HG03342 (cell line): ENCODE measurements around the gene DCAF15.
"Not testable (repeated sequence)": the region's sequence is repeated elsewhere in the genome, so short reads cannot be mapped to it uniquely, and the experiment has no call there.

Source experiments
- ATAC-seq: cut with Tn5 transposase; IDR thresholded peaks from one replicate; pipeline ENCODE4 v1.9.1; 2021; ENCODE audit warnings: mild to moderate bottlenecking, moderate library complexity; ENCODE audit not compliant: unreplicated experiment

DCAF15 gene

GRCh38 chr19:13959141-13959961 is 7.0 kb downstream of the DCAF15 start:
- no peak for ATAC-seq

- ATAC-seq, result no peak
These were observed 7.9 kb downstream of the DCAF15 start for GRCh38 chr19:13959962-13960862.

- ATAC-seq, result no peak
These were observed 8.8 kb downstream of the DCAF15 start for GRCh38 chr19:13960863-13961784.

GRCh38 chr19:13961826-13962698 is 9.8 kb downstream of the DCAF15 start:
- no peak for ATAC-seq

GRCh38 chr19:13962699-13963602 is 10.6 kb downstream of the DCAF15 start:
- no peak for ATAC-seq

GRCh38 chr19:13963603-13964105 is 11.3 kb downstream of the DCAF15 start:
- no peak for ATAC-seq

- ATAC-seq, result no peak
These were observed 12.5 kb downstream of the DCAF15 start for GRCh38 chr19:13964776-13965175.

- ATAC-seq, result no peak
These were observed 13.1 kb downstream of the DCAF15 start for GRCh38 chr19:13965377-13965896.

- ATAC-seq, result no peak
These were observed 13.8 kb downstream of the DCAF15 start for GRCh38 chr19:13965926-13966683.

- ATAC-seq, result no peak
These were observed 14.4 kb downstream of the DCAF15 start for GRCh38 chr19:13966684-13967128.

GRCh38 chr19:13967206-13967605 is 14.9 kb downstream of the DCAF15 start:
- ATAC-seq, result not testable (repeated sequence)

- no peak for ATAC-seq
These were observed 16.1 kb downstream of the DCAF15 start for GRCh38 chr19:13968383-13968935.

- ATAC-seq, result no peak
These were observed 16.7 kb downstream of the DCAF15 start for GRCh38 chr19:13968999-13969398.

GRCh38 chr19:13969897-13970296 is 17.6 kb downstream of the DCAF15 start:
- no peak for ATAC-seq

GRCh38 chr19:13971868-13972267 is 19.6 kb downstream of the DCAF15 start:
- ATAC-seq, result not testable (repeated sequence)

GRCh38 chr19:13972368-13973155 is 20.3 kb downstream of the DCAF15 start:
- ATAC-seq, result no peak
